Cardiac fibroblast (primary cell): ENCODE measurements around the gene RIPK1.
A peak's percentile ranks its signal among the peaks of the same experiment; 100 is the strongest.
"Not testable (repeated sequence)": the region's sequence is repeated elsewhere in the genome, so short reads cannot be mapped to it uniquely, and the experiment has no call there.

Experiments
- DNase-seq, 2 donors: peaks; one replicate each; pipeline versions ENCODE4 v3.0.0 to v3.0.0-alpha.2; 2010; ENCODE audit warnings: low read depth in 2 of 2
- H3K4me3 ChIP-seq, 2 donors: replicated peaks in 1 of 2; 1 replicate in 1 of 2; 2 replicates in 1 of 2; pipeline ENCODE4 v1.5.1; 2011; ENCODE audit warnings: low read depth in 2 of 2, low read length in 2 of 2, mild to moderate bottlenecking in 2 of 2, moderate library complexity in 1 of 2
- CTCF ChIP-seq: IDR thresholded peaks from one replicate; pipeline ENCODE4 v1.5.1; 2011; ENCODE audit warnings: low read depth, mild to moderate bottlenecking, low read length, inconsistent platforms

RIPK1 gene

GRCh38 chr6:3026791-3027626 lies 41.3 kb upstream of the RIPK1 start:
- DNase-seq: peak in 1 of 2 donors; percentile 23
- no peak for TF ChIP-seq CTCF
- H3K4me3 ChIP-seq: no peak overlapping the region

- DNase-seq, H3K4me3 ChIP-seq: not testable (repeated sequence)
Observed at GRCh38 chr6:3028156-3028555, 40.1 kb upstream of the RIPK1 start.

GRCh38 chr6:3031857-3032640 lies 36.2 kb upstream of the RIPK1 start:
- DNase-seq: no peak
- no peak overlapping the region for H3K4me3 ChIP-seq
- no peak for TF ChIP-seq CTCF

GRCh38 chr6:3032986-3033385 lies 35.3 kb upstream of the RIPK1 start:
- TF ChIP-seq CTCF: no peak
- H3K4me3 ChIP-seq: no peak overlapping the region
- DNase-seq: peak in 1 of 2 donors; percentile 69

GRCh38 chr6:3033652-3034051 lies 34.6 kb upstream of the RIPK1 start:
- no peak for DNase-seq
- no peak overlapping the region for H3K4me3 ChIP-seq
- TF ChIP-seq CTCF: no peak

GRCh38 chr6:3035397-3035796 lies 32.9 kb upstream of the RIPK1 start:
- TF ChIP-seq CTCF: no peak
- H3K4me3 ChIP-seq: no peak overlapping the region
- no peak for DNase-seq
